Keratinocyte (primary cell): ENCODE measurements around the gene EGR2. TPM values are rescaled to one million over a fixed set of nuclear protein-coding genes. Genes with fewer than 3 reads are reported as not detected.
A peak's percentile ranks its signal among the peaks of the same experiment; 100 is the strongest.

Experiments used
- DNase-seq: peaks from one replicate; pipeline ENCODE4 v3.0.0-alpha.2; 2011; ENCODE audit warnings: low read depth, missing footprints, low spot score
- FAIRE-seq: peaks from 2 replicates; lab custom pipeline; 2011; peaks lifted over from hg19 to GRCh38; lab: Jason Lieb, UNC
- H2AFZ ChIP-seq: 2 replicates; pipeline ENCODE4 v1.6.0; 2012; ENCODE audit warnings: low read length, control low read depth, inconsistent platforms; ENCODE audit not compliant: control insufficient read depth
- H3K27ac ChIP-seq: 2 replicates; pipeline ENCODE4 v1.5.1; 2011; ENCODE audit warnings: low read length; ENCODE audit not compliant: control insufficient read depth, insufficient read depth
- H3K27me3 ChIP-seq: 3 replicates; pipeline ENCODE4 v1.6.0; 2011; ENCODE audit warnings: low read length; ENCODE audit not compliant: control insufficient read depth, insufficient read depth; ENCODE audit errors: extremely low read depth
- H3K36me3 ChIP-seq, 2 experiments: 2 replicates in 1 of 2; 3 replicates in 1 of 2; pipeline ENCODE4 v1.5.1; 2011; ENCODE audit warnings: low read length in 2 of 2, mild to moderate bottlenecking in 1 of 2; ENCODE audit not compliant: control insufficient read depth in 2 of 2, insufficient read depth in 2 of 2; ENCODE audit errors: extremely low read depth in 1 of 2
- H3K4me1 ChIP-seq: 3 replicates; pipeline ENCODE4 v1.5.1; 2011; ENCODE audit warnings: low read length; ENCODE audit not compliant: control insufficient read depth, insufficient read depth; ENCODE audit errors: extremely low read depth
- H3K4me2 ChIP-seq: 3 replicates; pipeline ENCODE4 v1.6.0; 2011; ENCODE audit warnings: low read depth, low read length; ENCODE audit not compliant: control insufficient read depth, insufficient read depth; ENCODE audit errors: extremely low read depth
- H3K4me3 ChIP-seq, 3 experiments: fragments of 200-600 bp in 1 of 3; sonication (generic) in 1 of 3; 2 replicates in 2 of 3; 3 replicates in 1 of 3; pipeline ENCODE4 v1.5.1; 2011 to 2016; ENCODE audit warnings: low read length in 3 of 3, mild to moderate bottlenecking in 3 of 3, control low read depth in 2 of 3, inconsistent platforms in 1 of 3, low read depth in 1 of 3, mixed read lengths in 1 of 3, mixed run types in 1 of 3, moderate library complexity in 1 of 3; ENCODE audit not compliant: control insufficient read depth in 2 of 3, insufficient read depth in 2 of 3; ENCODE audit errors: extremely low read depth in 1 of 3
- H3K79me2 ChIP-seq: 2 replicates; pipeline ENCODE4 v1.6.0; 2012; ENCODE audit warnings: low read length; ENCODE audit not compliant: control insufficient read depth, insufficient read depth
- H3K9ac ChIP-seq: 3 replicates; pipeline ENCODE4 v1.6.0; 2011; ENCODE audit warnings: low read length; ENCODE audit not compliant: control insufficient read depth, insufficient read depth; ENCODE audit errors: extremely low read depth
- H3K9me1 ChIP-seq: 3 replicates; pipeline ENCODE4 v1.6.0; 2011; ENCODE audit warnings: low read length; ENCODE audit not compliant: control insufficient read depth, insufficient read depth; ENCODE audit errors: extremely low read depth
- H3K9me3 ChIP-seq: 2 replicates; pipeline ENCODE4 v1.5.1; 2012; ENCODE audit warnings: low read depth, low read length; ENCODE audit not compliant: control insufficient read depth
- H4K20me1 ChIP-seq: 3 replicates; pipeline ENCODE4 v1.6.0; 2011; ENCODE audit warnings: low read length; ENCODE audit not compliant: control insufficient read depth, insufficient read depth; ENCODE audit errors: extremely low read depth
- EZH2 ChIP-seq: IDR thresholded peaks from one replicate; pipeline ENCODE4 v1.6.1; 2012; ENCODE audit warnings: inconsistent platforms, mild to moderate bottlenecking, low read length, moderate library complexity
- dilution Hi-C: fragments of 300-500 bp; cut with MboI; formaldehyde crosslinking; loops from one replicate; pipeline ENCODE4 v1.7.0; 2020; ENCODE audit warnings: low sequenced_read_pairs; ENCODE audit not compliant: extremely low pct_ligation_motif_present
- polyA plus RNA-seq, 5 experiments: library from polyadenylated mRNA; depleted of rRNA in 3 of 5; stranded (reverse) in 3 of 5; stranded (forward) in 1 of 5; unstranded in 1 of 5; fragments of >200 nt; gene quantifications; 1 replicate in 1 of 5; 2 replicates in 3 of 5; 3 replicates in 1 of 5; pipeline versions ENCODE4 v1.2.1 to v1.2.3, GENCODE V29; 2011 to 2012; ENCODE audit warnings: missing spikeins in 2 of 5, low read depth in 1 of 5, low replicate concordance in 1 of 5
- TF ChIP-seq, protein P1 (sequence below), 3 experiments: IDR thresholded peaks in 1 of 3; conservative IDR thresholded peaks in 1 of 3; optimal IDR thresholded peaks in 1 of 3; 2 replicates in 2 of 3; 3 replicates in 1 of 3; pipeline versions ENCODE3 to v1.5.1; 2011; ENCODE audit warnings: low read length in 3 of 3, mild to moderate bottlenecking in 3 of 3, moderate library complexity in 2 of 3, control low read depth in 1 of 3, inconsistent platforms in 1 of 3; ENCODE audit not compliant: insufficient read depth in 2 of 3; ENCODE audit errors: extremely low read depth in 1 of 3

Gene EGR2
- polyA plus RNA-seq, 1 donor (not counting 4 experiments of a cell fraction or from before 2014, with no cell fraction given), result 0.22 TPM

DNA sequence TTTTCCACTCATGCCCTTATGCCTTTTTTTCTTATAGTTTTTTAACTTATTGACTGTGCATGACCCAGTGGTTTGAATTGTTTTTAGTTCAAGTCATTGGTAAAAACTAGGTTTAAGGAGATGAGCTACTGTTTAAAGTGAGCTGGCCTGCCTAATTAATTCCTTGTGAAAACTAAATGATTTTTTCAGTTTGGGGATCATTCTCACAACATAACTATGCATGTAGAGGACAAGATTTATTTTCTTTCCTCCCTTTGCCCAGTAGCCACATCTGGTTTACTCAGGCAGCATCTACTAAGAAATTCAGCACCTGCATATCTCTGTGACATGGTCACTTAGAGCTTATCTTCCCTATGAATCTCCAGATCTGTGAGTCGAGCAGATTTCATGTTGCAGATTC lies 9.9 kb downstream of the EGR2 start:
- dilution Hi-C loops, result loop anchor here (25.0 kb wide), 1 partner anchor 194 kb away; no protein-coding TSS in a partner anchor
- no peaks in the 10 kb centered on the region for H4K20me1 ChIP-seq
- peak overlapping the region; percentile 59 to 83 (median 75) for H3K4me3 ChIP-seq
- H2AFZ ChIP-seq, result no peak overlapping the region
- peaks cover 31% of the 10 kb centered on the region for H3K79me2 ChIP-seq
- H3K27ac ChIP-seq, result no peak overlapping the region
- DNase-seq, result no peak
- no peaks in the 10 kb centered on the region for H3K36me3 ChIP-seq
- TF ChIP-seq, protein P1, sequence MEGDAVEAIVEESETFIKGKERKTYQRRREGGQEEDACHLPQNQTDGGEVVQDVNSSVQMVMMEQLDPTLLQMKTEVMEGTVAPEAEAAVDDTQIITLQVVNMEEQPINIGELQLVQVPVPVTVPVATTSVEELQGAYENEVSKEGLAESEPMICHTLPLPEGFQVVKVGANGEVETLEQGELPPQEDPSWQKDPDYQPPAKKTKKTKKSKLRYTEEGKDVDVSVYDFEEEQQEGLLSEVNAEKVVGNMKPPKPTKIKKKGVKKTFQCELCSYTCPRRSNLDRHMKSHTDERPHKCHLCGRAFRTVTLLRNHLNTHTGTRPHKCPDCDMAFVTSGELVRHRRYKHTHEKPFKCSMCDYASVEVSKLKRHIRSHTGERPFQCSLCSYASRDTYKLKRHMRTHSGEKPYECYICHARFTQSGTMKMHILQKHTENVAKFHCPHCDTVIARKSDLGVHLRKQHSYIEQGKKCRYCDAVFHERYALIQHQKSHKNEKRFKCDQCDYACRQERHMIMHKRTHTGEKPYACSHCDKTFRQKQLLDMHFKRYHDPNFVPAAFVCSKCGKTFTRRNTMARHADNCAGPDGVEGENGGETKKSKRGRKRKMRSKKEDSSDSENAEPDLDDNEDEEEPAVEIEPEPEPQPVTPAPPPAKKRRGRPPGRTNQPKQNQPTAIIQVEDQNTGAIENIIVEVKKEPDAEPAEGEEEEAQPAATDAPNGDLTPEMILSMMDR (optimal IDR thresholded peaks at IDR 0.05 in 1 of 3, IDR thresholded peaks at IDR 0.05 in 1 of 3, conservative IDR thresholded peaks at IDR 0.05 in 1 of 3; ENCODE audit: extremely low read depth in 1 of 3, insufficient read depth in 2 of 3, low read length in 3 of 3), result no peak
- TF ChIP-seq EZH2, result no peak
- peaks cover 2% of the 10 kb centered on the region for H3K9me1 ChIP-seq
- H3K4me1 ChIP-seq, result peaks cover 14% of the 10 kb centered on the region
- H3K27me3 ChIP-seq, result no peaks in the 10 kb centered on the region
- peak overlapping the region; percentile 90 for H3K4me2 ChIP-seq
- H3K9me3 ChIP-seq, result no peaks in the 10 kb centered on the region
- H3K9ac ChIP-seq, result peak overlapping the region; percentile 86
- FAIRE-seq, result no peak

DNA sequence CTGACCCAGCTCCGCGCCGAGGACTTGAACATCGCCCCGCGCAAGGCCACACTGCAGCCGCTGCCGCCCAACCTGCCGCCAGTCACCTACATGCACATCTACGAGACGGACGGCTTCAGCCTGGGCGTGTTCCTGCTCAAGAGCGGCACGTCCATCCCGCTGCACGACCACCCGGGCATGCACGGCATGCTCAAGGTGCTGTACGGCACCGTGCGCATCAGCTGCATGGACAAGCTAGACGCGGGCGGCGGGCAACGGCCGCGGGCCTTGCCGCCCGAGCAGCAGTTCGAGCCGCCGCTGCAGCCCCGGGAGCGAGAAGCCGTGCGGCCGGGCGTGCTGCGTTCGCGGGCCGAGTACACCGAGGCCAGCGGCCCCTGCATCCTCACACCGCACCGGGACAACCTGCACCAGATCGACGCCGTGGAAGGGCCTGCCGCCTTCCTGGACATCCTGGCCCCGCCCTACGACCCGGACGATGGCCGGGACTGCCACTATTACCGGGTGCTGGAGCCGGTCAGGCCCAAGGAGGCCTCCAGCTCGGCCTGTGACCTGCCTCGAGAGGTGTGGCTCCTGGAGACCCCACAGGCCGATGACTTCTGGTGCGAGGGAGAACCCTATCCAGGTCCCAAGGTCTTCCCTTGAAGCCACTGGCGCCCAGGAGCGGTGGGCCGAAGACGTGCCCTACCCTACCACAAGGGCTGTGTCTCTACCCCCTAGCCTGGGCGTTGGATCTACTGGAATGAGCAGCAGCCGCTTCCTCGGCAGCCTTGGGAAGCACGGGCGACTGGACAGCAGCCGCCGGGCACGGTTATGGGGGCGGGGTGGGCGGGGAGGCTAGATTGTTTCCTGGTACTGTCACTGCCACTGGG lies 10.7 kb downstream of the EGR2 start:
- no peak for TF ChIP-seq EZH2
- TF ChIP-seq, protein P1 (optimal IDR thresholded peaks at IDR 0.05 in 1 of 3, IDR thresholded peaks at IDR 0.05 in 1 of 3, conservative IDR thresholded peaks at IDR 0.05 in 1 of 3; ENCODE audit: extremely low read depth in 1 of 3, insufficient read depth in 2 of 3, low read length in 3 of 3), result no peak
- dilution Hi-C loops, result loop anchor here (25.0 kb wide), 1 partner anchor 193 kb away; no protein-coding TSS in a partner anchor
- Histone ChIP-seq H3K4me2 (peak overlapping the region; percentile 90), H3K9ac (peak overlapping the region; percentile 86), H3K27me3 (peaks cover 2% of the 10 kb centered on the region), H3K36me3 (no peaks in the 10 kb centered on the region), H4K20me1 (no peaks in the 10 kb centered on the region), H3K4me1 (peaks cover 14% of the 10 kb centered on the region), H2AFZ (peak overlapping the region; percentile 99), H3K4me3 (peak overlapping the region; percentile 75 to 92 (median 83)), H3K9me3 (no peaks in the 10 kb centered on the region), H3K27ac (peak overlapping the region; percentile 93), H3K79me2 (peaks cover 31% of the 10 kb centered on the region), H3K9me1 (peaks cover 2% of the 10 kb centered on the region)
- FAIRE-seq (no peak), DNase-seq (no peak)
